CD4-positive, alpha-beta T cell treated with Interleukin-10 for 1 hour (primary cell): ENCODE measurements around the gene CD63.

Experiments used
- DNase-seq: peaks from one replicate; pipeline ENCODE4 v3.0.0-alpha.2; 2020

CD63 gene

DNA sequence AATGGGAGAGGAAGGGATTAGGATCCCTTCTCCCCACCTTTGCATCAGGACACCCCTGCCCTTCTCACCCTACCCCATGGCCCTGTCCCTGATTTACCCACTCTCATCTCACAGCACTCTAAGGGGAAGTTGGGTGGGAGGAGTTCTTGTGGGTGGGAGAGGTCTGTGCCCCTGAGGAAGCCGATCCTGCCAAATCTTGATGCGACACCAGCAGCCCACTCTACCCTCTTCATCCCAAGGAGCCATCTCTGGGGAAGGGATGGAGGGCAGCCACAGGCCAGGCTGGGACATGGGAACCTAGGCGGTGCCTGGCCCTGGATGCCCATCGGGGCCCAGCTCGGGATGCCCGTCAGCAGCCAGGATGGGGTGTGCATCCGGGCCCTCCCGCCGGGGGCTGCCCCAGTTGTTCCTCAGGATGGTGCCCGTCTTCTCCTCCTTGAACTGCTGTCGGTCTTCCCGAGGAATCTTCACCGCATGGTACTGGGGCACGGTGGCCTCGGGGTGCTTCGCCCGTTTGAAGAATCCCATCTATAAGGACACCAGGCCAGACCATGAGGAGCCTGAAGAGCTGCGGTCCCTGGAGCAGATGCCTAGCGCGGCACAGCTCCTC is 43.9 kb downstream of the CD63 start:
- DNase-seq = no peak

DNA sequence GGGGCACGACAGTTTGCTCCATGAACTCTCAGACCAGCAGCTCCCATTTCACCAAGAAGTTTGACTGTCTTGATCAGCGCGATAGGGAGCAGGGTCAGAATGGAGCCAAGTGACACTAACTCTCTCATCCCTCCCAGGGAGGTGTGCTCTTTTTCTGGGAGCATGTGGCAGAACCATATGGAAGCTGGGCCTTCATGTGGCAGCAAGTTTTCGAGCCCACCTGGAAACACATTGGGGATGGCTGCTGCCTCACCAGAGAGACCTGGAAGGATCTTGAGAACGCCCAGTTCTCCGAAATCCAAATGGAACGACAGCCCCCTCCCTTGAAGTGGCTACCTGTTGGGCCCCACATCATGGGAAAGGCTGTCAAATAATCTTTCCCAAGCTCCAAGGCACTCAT is 45.1 kb downstream of the CD63 start:
- no peak for DNase-seq

DNA sequence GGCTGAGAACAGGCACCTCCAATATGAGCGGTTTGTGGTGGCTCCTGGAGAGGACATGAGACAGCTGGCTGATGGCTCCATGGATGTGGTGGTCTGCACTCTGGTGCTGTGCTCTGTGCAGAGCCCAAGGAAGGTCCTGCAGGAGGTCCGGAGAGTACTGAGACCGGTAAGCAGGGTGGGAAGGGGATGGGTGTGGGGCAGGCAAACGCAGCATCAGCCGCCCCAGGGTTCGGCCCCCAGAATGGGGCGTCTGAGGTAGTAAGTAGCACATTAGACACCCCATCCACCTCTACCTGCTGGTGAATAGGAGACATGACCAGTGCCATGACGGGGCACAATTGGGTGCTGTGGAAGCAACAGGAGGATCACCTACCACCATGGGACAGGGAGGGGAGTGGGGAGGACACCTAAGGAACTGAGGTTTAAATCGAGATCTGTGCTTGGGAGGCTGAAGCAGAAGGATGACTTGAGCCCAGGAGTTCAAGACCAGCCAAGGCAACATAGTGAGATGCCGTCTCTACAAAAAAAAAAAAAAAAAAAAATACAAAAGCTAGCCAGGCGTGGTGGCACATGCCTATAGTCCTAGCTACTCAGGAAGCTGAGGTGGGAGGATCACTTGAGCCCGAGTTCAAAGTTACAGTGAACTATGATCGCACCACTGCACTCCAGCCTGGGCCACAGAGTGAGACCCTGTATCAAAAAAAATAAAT is 46.6 kb downstream of the CD63 start:
- DNase-seq = no peak

DNA sequence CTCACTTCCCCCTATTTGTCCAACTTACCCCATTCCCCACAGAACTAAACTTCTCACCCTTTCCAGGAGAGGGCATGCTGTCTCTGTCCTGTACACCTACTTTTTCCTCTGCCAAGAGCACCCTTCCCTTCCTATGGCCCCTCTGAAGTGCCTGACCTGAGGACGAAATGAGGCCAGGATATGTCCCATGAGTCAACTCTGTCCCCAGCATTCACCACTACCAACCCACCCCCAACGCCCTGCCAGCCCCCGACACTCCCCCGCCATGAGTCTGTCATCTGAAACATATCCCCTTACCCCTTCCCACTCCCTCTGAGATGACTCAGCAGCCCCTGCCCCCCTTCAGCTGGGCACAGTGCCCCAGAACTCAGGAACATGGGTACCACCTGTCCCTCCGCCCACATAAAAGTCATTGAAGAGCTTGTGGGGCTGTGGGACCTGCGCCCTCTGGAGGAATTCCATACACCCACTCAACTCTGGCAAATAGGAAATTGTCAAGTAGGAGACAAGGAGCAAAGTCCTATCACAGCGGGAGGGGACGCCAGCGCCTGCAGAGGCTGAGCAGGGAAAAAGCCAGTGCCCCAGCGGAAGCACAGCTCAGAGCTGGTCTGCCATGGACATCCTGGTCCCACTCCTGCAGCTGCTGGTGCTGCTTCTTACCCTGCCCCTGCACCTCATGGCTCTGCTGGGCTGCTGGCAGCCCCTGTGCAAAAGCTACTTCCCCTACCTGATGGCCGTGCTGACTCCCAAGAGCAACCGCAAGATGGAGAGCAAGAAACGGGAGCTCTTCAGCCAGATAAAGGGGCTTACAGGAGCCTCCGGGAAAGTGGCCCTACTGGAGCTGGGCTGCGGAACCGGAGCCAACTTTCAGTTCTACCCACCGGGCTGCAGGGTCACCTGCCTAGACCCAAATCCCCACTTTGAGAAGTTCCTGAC is 47.4 kb downstream of the CD63 start:
- no peak for DNase-seq

DNA sequence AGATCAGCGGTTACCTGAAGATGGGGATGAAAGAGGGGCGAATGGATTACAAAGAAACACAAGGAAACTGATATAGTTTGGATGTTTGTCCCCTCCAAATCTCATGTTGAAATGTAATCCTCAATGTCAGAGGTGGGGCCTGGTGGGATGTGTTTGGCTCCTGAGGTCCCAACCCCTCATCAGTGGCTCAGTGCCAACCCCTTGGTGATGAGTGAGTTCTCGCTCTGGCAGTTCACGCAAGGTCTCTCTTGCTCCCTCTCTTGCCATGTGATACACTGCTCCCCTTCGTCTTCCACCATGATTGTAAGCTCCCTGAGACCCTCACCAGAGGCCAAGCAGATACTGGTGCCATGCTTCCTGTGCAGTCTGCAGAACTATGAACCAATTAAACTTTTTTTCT is 49.1 kb downstream of the CD63 start:
- DNase-seq = no peak

DNA sequence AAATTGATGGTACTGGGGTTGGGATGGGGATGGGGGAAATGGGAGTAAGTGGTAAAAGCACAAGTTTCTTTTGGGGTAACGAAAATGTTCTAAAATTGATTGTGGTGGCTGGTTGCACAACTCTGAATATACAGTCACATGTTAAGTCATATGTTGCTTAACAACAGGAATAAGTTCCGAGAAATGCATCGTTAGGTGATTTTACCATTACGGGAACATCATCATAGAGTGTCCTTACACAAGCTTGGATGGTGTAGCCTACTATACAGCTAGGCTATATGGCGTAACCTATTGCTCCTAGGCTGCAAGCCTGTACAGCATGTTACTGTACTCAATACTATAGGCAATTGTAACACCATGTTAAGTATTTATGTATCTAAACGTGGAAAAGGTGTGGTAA is 52.1 kb downstream of the CD63 start:
- DNase-seq = no peak

DNA sequence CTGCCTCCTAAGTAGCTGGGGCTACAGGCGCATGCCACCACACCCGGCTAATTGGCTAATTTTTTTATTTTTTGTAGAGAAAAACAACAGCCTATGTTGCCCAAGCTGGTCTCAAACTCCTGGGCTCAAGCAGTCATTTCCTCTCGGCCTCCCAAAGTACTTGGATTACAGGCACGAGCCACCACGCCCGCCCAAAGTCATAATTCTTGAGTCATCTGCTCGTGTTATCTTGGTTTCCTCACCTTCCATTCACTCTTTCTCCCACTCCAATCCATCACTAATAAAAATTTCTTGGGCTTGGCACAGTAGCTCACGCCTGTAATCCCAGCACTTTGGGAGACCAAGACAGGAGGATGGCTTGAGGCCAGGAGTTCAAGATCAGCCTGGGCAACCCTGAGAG is 53.1 kb downstream of the CD63 start:
- no peak for DNase-seq
